HEK293 (cell line): ENCODE measurements around the gene GPX4.
A peak's percentile ranks its signal among the peaks of the same experiment; 100 is the strongest.

Experiments used
- AEBP2 ChIP-seq: fragments of 450-650 bp; formaldehyde crosslinking; IDR thresholded peaks from 2 replicates; pipeline ENCODE4 v1.5.1; 2016; ENCODE audit warnings: missing biosample characterization, missing genetic modification characterization, borderline replicate concordance
- GLI4 ChIP-seq: fragments of 450-650 bp; formaldehyde crosslinking; IDR thresholded peaks from 2 replicates; pipeline ENCODE4 v1.5.1; 2016; ENCODE audit warnings: missing biosample characterization, missing genetic modification characterization
- GLIS2 ChIP-seq: fragments of 450-650 bp; formaldehyde crosslinking; IDR thresholded peaks from 2 replicates; pipeline ENCODE4 v1.5.1; 2016; ENCODE audit warnings: missing biosample characterization, missing genetic modification characterization
- HOXD13 ChIP-seq: sonication (generic); formaldehyde crosslinking; IDR thresholded peaks from 2 replicates; pipeline ENCODE4 v1.8.0; 2022; ENCODE audit warnings: missing genetic modification reagents, borderline replicate concordance
- IKZF3 ChIP-seq: fragments of 450-650 bp; IDR thresholded peaks from 2 replicates; pipeline ENCODE4 v1.5.0; 2018; ENCODE audit warnings: missing biosample characterization, mild to moderate bottlenecking, missing genetic modification characterization, moderate library complexity
- MYNN ChIP-seq: fragments of 450-650 bp; formaldehyde crosslinking; IDR thresholded peaks from 2 replicates; pipeline ENCODE4 v1.5.1; 2016; ENCODE audit warnings: missing biosample characterization, missing genetic modification characterization, borderline replicate concordance
- MZF1 ChIP-seq: fragments of 450-650 bp; formaldehyde crosslinking; IDR thresholded peaks from 2 replicates; pipeline ENCODE4 v1.5.1; 2017; ENCODE audit warnings: missing biosample characterization, missing genetic modification characterization, borderline replicate concordance
- OSR2 ChIP-seq: fragments of 450-650 bp; formaldehyde crosslinking; IDR thresholded peaks from 2 replicates; pipeline ENCODE4 v1.5.1; 2016; ENCODE audit warnings: missing biosample characterization, missing genetic modification characterization
- SCRT1 ChIP-seq: fragments of 450-650 bp; formaldehyde crosslinking; IDR thresholded peaks from 2 replicates; pipeline ENCODE4 v1.5.1; 2016; ENCODE audit warnings: missing biosample characterization, missing genetic modification characterization, borderline replicate concordance
- ZBTB1 ChIP-seq: fragments of 450-650 bp; formaldehyde crosslinking; IDR thresholded peaks from 2 replicates; pipeline ENCODE4 v1.5.1; 2016; ENCODE audit warnings: missing biosample characterization, missing genetic modification characterization
- ZBTB11 ChIP-seq: fragments of 450-650 bp; formaldehyde crosslinking; conservative IDR thresholded peaks from 2 replicates; pipeline ENCODE4 v1.5.1; 2016; ENCODE audit warnings: low read depth, missing biosample characterization, missing genetic modification characterization
- ZBTB26 ChIP-seq: fragments of 450-650 bp; formaldehyde crosslinking; optimal IDR thresholded peaks from 2 replicates; pipeline ENCODE3; 2016; ENCODE audit warnings: missing biosample characterization, mild to moderate bottlenecking, missing genetic modification characterization
- ZEB2 ChIP-seq: fragments of 450-650 bp; formaldehyde crosslinking; IDR thresholded peaks from 2 replicates; pipeline ENCODE4 v1.5.1; 2016; ENCODE audit warnings: missing biosample characterization, missing genetic modification characterization
- ZNF114 ChIP-seq: fragments of 450-650 bp; formaldehyde crosslinking; IDR thresholded peaks from 2 replicates; pipeline ENCODE4 v1.5.0; 2017; ENCODE audit warnings: missing biosample characterization, missing genetic modification characterization
- ZNF138 ChIP-seq: fragments of 450-650 bp; formaldehyde crosslinking; IDR thresholded peaks from 2 replicates; pipeline ENCODE4 v1.5.1; 2016; ENCODE audit warnings: missing biosample characterization, missing genetic modification characterization, borderline replicate concordance
- ZNF16 ChIP-seq: fragments of 450-650 bp; formaldehyde crosslinking; IDR thresholded peaks from 2 replicates; pipeline ENCODE4 v1.5.1; 2016; ENCODE audit warnings: low read depth, missing biosample characterization, missing genetic modification characterization
- ZNF211 ChIP-seq: fragments of 450-650 bp; formaldehyde crosslinking; IDR thresholded peaks from 2 replicates; pipeline ENCODE4 v1.5.1; 2016; ENCODE audit warnings: low read depth, missing biosample characterization, missing genetic modification characterization
- ZNF23 ChIP-seq: fragments of 450-650 bp; formaldehyde crosslinking; IDR thresholded peaks from 2 replicates; pipeline ENCODE4 v1.5.1; 2016; ENCODE audit warnings: missing biosample characterization, missing genetic modification characterization, borderline replicate concordance
- ZNF350 ChIP-seq: fragments of 450-650 bp; formaldehyde crosslinking; IDR thresholded peaks from 2 replicates; pipeline ENCODE4 v1.5.0; 2017; ENCODE audit warnings: missing biosample characterization, mild to moderate bottlenecking, missing genetic modification characterization
- ZNF362 ChIP-seq: fragments of 450-650 bp; formaldehyde crosslinking; IDR thresholded peaks from 2 replicates; pipeline ENCODE4 v1.5.1; 2016; ENCODE audit warnings: missing biosample characterization, missing genetic modification characterization
- ZNF394 ChIP-seq: fragments of 450-650 bp; formaldehyde crosslinking; IDR thresholded peaks from 2 replicates; pipeline ENCODE4 v1.5.1; 2016; ENCODE audit warnings: missing biosample characterization, missing genetic modification characterization, mild to moderate bottlenecking, moderate library complexity, borderline replicate concordance
- ZNF404 ChIP-seq: fragments of 450-650 bp; formaldehyde crosslinking; IDR thresholded peaks from 2 replicates; pipeline ENCODE4 v1.5.1; 2017; ENCODE audit warnings: missing biosample characterization, missing genetic modification characterization
- ZNF555 ChIP-seq: fragments of 450-650 bp; formaldehyde crosslinking; conservative IDR thresholded peaks from 2 replicates; pipeline ENCODE4 v1.5.1; 2017; ENCODE audit warnings: missing biosample characterization, mild to moderate bottlenecking, missing genetic modification characterization, inconsistent platforms
- ZNF596 ChIP-seq: fragments of 450-650 bp; IDR thresholded peaks from 2 replicates; pipeline ENCODE4 v1.5.0; 2018; ENCODE audit warnings: missing biosample characterization, mild to moderate bottlenecking, missing genetic modification characterization, moderate library complexity
- ZNF610 ChIP-seq: fragments of 450-650 bp; formaldehyde crosslinking; IDR thresholded peaks from 2 replicates; pipeline ENCODE4 v1.5.1; 2016; ENCODE audit warnings: missing biosample characterization, missing genetic modification characterization, borderline replicate concordance
- ZNF623 ChIP-seq: fragments of 450-650 bp; formaldehyde crosslinking; IDR thresholded peaks from 2 replicates; pipeline ENCODE4 v1.5.1; 2016; ENCODE audit warnings: missing biosample characterization, missing genetic modification characterization
- ZNF658 ChIP-seq: fragments of 450-650 bp; formaldehyde crosslinking; IDR thresholded peaks from 2 replicates; pipeline ENCODE4; 2016; ENCODE audit warnings: missing biosample characterization, missing genetic modification characterization
- ZNF664 ChIP-seq: fragments of 450-650 bp; formaldehyde crosslinking; IDR thresholded peaks from 2 replicates; pipeline ENCODE4 v1.5.1; 2016; ENCODE audit warnings: missing biosample characterization, missing genetic modification characterization
- ZNF677 ChIP-seq: fragments of 450-650 bp; IDR thresholded peaks from 2 replicates; pipeline ENCODE4 v1.5.0; 2018; ENCODE audit warnings: missing biosample characterization, mild to moderate bottlenecking, missing genetic modification characterization, moderate library complexity
- ZNF701 ChIP-seq: fragments of 450-650 bp; formaldehyde crosslinking; IDR thresholded peaks from 2 replicates; pipeline ENCODE4 v1.5.1; 2016; ENCODE audit warnings: missing biosample characterization, missing genetic modification characterization
- ZNF768 ChIP-seq: fragments of 450-650 bp; formaldehyde crosslinking; IDR thresholded peaks from 2 replicates; pipeline ENCODE4 v1.5.1; 2018; ENCODE audit warnings: missing biosample characterization, mild to moderate bottlenecking, missing genetic modification characterization
- ZNF792 ChIP-seq: fragments of 450-650 bp; formaldehyde crosslinking; IDR thresholded peaks from 2 replicates; pipeline ENCODE4 v1.5.1; 2016; ENCODE audit warnings: missing biosample characterization, missing genetic modification characterization
- ZNF830 ChIP-seq: fragments of 450-650 bp; IDR thresholded peaks from 2 replicates; pipeline ENCODE4 v1.5.0; 2018; ENCODE audit warnings: missing biosample characterization, missing genetic modification characterization, low read depth, mild to moderate bottlenecking, moderate library complexity
- ZNF837 ChIP-seq: fragments of 450-650 bp; formaldehyde crosslinking; IDR thresholded peaks from 2 replicates; pipeline ENCODE4 v1.5.1; 2016; ENCODE audit warnings: missing biosample characterization, missing genetic modification characterization

GPX4 gene

GRCh38 chr19:1106841-1107660 is 3.3 kb downstream of the GPX4 start (continued):
- no peak for TF ChIP-seq ZBTB1 (tag by site-specific recombination)
- no peak for TF ChIP-seq ZBTB26 (tag by site-specific recombination)
- TF ChIP-seq ZNF658 (tag by site-specific recombination) = no peak
- TF ChIP-seq ZNF830 (tag by site-specific recombination) = no peak
- TF ChIP-seq ZNF596 = 0 out of 2 replicates have a peak, but pooled peaks have one; percentile 10
- peak; percentile 42; the same call in 1 of the 2 replicates for TF ChIP-seq ZEB2
- TF ChIP-seq ZNF404 (tag by site-specific recombination) = no peak
- TF ChIP-seq ZNF138 (tag by site-specific recombination) = no peak
- no peak for TF ChIP-seq ZNF394
- TF ChIP-seq ZNF701 = no peak
- no peak for TF ChIP-seq ZNF664
- TF ChIP-seq ZNF837 (tag by site-specific recombination) = no peak
- no peak for TF ChIP-seq GLI4 (tag by site-specific recombination)
- TF ChIP-seq OSR2 (tag by site-specific recombination) = peak; percentile 89
- TF ChIP-seq MYNN = no peak
- TF ChIP-seq IKZF3 (tag by site-specific recombination) = 0 out of 2 replicates have a peak, but pooled peaks have one; percentile 25
- TF ChIP-seq AEBP2 (tag by site-specific recombination) = no peak
- TF ChIP-seq ZNF350 (tag by site-specific recombination) = no peak
- TF ChIP-seq ZNF362 = no peak
- peak; percentile 48; the same call in 1 of the 2 replicates for TF ChIP-seq GLIS2 (tag by site-specific recombination)
- TF ChIP-seq ZNF677 (tag by site-specific recombination) = no peak
- TF ChIP-seq ZNF610 (tag by site-specific recombination) = no peak
- TF ChIP-seq ZNF623 (tag by site-specific recombination) = no peak
- TF ChIP-seq ZNF23 (tag by site-specific recombination) = no peak
- TF ChIP-seq ZNF16 = no peak
- TF ChIP-seq ZBTB11 = no peak
- TF ChIP-seq MZF1 (tag by site-specific recombination) = no peak
- no peak for TF ChIP-seq ZNF211 (tag by site-specific recombination)
- no peak for TF ChIP-seq SCRT1
- no peak for TF ChIP-seq HOXD13
- no peak for TF ChIP-seq ZNF114 (tag by site-specific recombination)
- no peak for TF ChIP-seq ZNF792
- no peak for TF ChIP-seq ZNF768 (tag by site-specific recombination)
- TF ChIP-seq ZNF555 (tag by site-specific recombination) = no peak
